ENCODE results near the gene RAB9A.
"Not testable (repeated sequence)": the region's sequence is repeated elsewhere in the genome, so short reads cannot be mapped to it uniquely, and the experiment has no call there.

The RAB9A gene

DNA sequence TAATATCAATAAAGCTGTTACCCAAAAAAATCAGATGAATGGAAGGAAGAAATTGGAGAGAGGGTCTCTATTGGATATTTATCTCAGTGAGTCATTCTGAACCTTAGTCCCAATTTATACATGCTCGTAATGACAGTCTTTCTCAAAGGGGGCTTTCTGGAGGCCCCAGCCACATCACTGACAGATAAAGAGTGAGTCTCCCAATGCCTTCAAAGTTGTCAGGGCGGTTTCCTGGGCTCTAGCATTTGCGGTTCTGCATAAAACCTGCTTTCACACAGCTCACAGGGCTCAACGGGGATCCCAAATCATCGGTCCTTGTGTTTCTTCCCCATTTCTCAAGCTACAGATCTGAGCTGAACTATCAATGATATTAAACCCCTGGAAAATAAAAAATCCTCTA lies 18.7 kb upstream of the RAB9A start:
- DNase-seq = no peak

DNA sequence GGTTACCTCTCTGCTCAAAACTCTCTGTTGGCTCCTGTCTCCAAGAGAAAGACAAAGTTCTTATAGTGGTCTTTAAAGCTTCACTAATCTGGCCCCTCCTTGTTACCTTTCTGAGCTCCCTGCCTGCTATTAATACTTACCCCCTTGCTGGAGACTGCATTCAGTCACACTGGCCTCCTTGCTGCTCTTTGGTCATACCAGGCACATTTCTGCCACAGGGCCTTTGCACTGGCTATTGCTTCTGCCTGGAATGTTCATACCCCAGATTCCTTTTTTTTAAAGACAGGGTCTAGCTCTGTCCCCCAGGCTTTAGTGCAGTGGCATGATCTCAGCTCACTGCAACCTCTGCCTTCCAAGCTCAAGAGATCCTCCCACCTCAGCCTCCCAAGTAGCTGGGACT lies 15.9 kb upstream of the RAB9A start:
- DNase-seq = no peak

DNA sequence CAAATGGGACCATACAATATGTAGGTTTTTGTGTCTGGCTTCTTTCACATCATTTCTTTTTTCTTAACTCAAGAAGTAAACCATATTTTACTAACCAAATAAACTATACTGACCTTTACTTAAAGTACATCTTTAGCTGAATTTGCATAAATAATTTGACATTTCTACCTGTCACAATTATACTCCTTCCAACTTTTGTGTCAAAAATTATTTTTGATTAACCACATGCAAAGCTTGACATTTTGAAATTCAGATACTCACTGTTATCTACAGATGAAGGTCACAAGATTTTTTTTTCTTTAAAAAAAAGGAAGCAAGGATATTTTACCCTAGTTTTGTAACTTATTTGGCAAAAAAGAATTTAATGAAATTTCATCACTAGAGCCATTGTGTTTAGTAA lies 12.0 kb upstream of the RAB9A start:
- no peak for DNase-seq

DNA sequence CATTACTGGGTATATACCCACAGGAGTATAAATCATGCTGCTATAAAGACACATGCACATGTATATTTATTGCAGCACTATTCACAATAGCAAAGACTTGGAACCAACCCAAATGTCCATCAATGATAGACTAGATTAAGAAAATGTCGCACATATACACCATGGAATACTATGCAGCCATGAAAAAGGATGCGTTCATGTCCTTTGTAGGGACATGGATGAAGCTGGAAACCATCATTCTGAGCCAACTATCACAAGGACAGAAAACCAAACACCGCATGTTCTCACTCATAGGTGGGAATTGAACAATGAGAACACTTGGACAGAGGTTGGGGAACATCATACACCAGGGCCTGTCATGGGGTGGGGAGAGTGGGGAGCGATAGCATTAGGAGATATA lies 9.2 kb upstream of the RAB9A start:
- DNase-seq = not testable (repeated sequence)

DNA sequence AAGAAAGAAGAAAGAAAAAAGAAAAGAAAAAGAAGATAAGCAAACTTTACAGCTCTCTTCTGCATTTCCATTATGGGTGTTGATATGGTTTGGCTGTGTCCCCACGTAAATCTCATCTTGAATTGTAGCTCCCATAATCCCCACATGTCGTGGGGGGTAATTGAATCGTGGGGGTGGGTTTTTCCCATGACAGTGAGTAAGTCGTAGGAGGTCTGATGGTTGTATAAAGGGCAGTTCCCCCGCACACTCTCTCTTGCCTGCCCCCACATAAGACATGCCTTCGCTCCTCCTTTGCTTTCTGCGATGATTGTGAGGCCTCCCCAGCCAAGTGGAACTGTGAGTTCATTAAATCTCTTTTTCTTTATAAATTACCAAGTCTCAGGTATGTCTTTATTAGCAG lies 7.3 kb upstream of the RAB9A start:
- no peak for DNase-seq

DNA sequence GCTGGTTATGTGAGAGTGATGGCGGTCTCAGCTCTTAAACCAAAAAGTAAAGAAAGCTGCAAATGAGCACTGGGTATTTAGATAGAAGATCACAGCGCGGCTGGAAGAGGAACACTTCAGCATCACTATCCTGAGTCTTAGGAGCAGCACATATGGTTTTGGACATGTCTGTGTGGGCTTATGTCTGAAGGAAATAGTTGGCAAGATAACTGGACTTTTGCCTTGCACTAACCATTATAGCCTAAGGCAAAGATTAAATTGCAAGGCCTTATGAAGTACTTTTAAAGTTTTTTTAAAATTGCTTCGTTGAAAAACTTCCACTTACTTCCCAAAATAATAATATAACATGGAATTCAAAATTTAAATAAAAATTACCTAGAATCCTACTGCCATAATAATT lies 4.6 kb upstream of the RAB9A start:
- DNase-seq = no peak

DNA sequence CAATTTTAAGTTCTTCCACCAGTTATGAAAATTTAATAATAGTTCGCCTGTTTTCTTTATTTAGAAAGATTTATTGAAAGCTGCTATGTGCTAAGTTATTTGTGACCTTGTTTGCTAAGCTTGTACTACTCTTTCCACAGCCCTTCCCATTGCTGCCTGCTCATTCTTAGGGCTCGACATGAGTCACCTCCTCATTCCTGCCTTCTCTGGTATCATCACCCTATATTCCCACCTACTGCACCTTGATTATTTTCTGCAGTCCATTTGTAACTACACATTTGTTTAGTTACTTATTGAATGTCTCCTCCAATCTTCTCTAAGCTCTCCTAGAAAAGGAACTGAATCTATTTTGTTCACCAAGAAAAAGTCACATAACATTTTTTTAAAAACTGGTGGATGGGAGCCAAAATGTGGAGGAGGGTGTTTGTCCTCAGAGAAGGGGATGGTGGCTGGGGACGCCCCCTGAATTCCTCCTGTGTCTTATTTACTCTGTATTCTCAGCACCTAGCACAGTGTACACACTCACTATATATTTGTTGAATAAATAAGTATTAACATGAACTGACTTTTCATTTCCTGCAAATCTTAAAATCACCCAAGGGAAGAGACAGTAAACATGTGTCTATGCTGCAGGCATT lies 3.7 kb upstream of the RAB9A start:
- DNase-seq = no peak

DNA sequence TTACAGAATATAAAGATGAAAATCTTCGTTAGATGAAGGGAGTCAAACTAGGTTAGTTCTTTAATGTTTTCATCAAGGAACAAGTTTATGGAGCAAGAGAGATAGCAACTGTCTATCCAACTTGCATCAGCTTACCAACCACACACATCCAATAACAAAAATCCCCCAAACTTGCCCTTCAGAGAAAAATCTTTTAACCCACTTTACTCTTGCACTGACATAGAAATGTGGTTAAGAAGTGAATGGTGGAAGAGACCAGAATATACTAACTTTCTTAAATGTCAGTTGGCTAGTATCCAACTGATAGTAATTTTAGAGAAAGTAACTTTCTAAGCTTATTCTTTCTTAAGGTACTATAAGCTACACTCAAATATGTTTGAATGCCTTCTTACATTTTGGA lies 1.7 kb upstream of the RAB9A start:
- no peak for DNase-seq

DNA sequence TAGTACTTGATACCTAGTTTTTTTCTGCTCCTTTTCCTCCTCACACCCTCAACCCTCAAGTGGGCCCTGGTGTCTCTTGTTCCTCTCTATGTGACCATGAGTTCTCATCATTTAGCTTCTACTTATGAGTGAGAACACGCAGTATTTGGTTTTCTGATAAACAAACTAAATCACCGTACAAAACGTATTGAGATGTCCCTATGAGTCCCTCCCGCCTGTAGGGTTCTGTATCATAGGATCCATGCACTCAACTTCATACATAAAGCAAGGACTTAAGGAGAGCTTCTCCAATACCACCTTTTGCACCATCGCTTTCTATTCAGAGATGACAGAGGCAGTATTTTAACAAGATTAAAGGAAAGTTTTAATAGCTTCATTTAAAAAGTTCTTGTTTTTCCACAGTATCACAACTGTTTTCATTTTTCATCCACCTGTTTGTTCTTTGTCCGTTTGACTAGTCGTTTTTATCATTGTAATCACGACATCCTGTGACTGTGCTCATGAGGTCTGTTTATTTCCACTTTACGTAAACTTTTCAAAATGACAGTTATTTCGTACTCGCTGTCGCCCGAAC lies 457 bp upstream of the RAB9A start:
- peak; percentile 3 for DNase-seq

DNA sequence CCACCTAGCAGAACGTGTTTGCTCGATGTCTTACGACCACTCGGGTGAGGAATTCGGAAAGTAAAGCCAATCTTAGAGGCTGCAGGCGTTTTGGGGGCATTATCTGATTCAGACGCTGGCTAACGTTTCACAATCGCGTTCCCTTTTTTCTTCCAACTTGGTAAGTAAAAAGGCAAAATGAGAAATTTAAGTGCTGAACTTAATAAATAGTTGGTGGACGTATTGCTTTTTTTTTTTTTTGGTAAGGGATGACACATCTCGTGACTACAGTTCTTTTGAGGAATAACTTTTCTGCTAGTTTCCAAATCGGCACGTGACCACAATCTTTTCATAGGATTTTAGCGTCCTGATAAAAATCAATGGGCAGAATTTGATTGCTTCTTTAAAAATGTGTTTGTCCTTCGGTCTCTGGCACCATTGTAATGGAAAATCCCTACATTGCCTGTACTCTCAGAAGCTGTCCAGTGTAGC lies 848 bp downstream of the RAB9A start:
- DNase-seq = no peak

DNA sequence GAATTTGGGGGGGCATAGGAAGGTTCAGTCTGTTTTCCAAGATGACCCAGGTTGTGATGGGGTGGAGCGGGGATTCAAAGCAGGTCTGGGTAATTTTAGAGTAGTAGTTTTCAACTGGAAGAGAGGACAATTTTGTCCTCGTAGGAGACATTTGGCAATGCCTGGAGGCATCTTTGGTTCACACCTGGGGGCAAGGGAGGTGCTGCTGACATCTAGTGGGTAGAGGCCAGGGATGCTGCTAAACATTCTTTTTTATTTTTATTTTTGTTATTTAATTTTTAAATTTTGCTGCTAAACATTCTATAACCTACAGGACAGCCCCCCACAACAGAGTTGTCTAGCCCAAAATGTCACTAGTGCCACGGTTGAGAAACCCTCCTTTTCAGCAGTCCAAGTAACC lies 1.9 kb downstream of the RAB9A start:
- DNase-seq = no peak

DNA sequence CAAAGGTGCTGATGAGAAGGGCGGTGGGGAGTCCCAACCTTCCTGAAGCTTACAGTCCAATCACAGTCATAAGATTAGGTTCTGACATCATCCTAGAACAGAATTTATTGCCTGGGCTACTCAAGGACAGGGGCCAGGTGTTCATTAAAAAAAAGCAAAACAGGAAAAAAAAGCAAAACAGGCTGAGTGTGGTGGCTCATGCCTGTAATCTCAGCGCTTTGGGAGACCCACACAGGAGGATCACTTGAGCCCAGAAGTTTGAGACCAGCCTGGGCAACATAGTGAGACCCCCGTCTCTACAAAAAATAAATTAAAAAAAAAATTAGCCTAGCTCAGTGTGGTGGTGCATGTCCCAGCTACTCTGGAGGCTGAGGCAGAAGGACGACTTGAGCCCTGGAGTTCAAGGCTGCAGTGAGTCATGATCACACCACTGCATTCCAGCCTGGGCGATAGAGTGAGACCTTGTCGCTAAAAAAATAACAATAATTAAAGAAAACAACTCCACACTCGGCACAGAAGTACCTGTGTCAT lies 3.0 kb downstream of the RAB9A start:
- DNase-seq = no peak

DNA sequence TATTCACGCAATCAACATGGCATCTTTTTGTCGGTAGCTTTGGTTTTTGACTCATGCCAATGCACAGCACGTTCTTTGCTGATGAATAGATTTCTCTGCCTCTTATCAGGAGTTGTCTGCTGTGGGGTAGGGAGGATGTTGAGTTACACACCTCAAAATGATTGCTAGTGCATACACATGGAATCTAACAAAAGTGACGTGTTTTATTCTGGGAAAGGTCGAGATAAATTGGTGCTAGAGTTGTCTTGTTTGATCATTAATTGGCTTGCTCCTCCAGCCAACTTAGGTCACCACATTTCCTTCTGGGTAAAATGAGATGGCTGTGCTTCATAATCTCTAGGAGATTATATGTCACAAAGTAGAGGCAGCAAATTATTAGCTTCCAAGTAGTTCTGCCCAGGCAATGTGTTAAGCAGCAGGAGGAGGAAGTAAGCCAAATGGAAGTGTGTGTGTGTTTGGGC lies 3.9 kb downstream of the RAB9A start:
- no peak for DNase-seq

DNA sequence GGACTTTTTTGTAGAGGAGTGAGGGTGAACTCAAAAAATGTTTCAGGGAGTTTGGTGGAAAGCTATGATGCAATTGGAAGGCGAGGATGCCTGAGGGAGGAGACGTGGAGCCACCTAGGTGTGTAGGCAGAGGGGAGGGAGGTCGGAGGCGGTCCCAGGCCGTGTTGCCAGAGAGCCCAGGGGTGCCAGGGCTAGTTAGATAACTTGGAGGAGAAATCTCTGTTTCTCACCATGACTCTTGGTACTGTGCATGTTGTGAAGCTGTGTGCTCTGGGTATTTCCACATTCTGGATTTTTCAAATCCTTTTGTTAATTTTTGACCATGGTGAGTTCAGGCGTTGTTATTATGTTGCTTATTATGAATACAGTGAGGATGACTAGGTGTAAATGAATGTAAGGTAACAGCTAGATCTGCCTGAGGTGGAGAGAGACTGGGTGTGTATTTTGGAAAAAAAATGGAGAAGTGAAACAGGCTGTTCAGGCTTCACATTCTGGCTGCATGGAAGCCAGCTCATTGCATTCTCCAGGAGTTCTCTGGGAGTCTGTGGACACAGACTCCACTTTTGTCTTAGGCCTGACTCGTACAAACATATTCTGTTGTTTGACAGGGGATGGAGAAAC lies 4.5 kb downstream of the RAB9A start:
- DNase-seq = no peak

DNA sequence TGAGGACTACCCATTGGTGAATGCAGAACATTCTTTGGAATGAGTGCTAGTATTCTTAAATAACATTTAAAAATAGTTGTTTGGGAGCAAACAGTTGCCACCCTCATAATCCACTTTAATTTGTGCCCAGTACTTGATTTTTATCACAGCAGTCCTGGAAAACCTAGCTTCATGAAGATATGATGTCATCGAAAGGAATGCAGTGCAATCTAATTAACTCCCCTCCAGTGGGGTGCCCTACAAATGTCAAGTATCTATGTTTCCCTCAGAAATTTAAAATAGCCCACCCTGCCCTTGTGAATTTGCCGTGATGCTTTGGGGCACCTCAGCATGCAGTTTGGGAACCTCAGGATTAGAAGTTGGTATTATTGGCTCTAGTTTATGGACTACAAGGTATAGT lies 5.4 kb downstream of the RAB9A start:
- no peak for DNase-seq

DNA sequence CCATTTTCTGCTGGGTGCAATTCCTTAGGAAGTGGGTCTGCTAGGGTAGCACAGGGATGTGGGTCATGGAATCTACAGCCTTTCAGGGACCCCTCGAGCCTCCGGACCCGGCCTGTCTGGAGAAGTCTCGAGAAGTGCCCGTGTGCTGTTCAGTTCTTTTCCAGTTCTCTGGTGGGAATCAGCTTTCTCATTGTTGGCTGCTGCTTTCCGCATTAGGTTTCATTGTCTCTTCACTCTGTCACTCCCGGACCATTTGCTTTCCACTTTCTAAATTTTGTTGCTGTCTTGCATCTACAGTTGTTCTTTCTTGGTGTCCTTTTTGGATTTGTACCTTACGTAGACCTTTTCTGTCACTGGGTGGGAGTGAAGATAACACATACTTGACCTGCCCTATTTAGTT lies 6.1 kb downstream of the RAB9A start:
- no peak for DNase-seq

DNA sequence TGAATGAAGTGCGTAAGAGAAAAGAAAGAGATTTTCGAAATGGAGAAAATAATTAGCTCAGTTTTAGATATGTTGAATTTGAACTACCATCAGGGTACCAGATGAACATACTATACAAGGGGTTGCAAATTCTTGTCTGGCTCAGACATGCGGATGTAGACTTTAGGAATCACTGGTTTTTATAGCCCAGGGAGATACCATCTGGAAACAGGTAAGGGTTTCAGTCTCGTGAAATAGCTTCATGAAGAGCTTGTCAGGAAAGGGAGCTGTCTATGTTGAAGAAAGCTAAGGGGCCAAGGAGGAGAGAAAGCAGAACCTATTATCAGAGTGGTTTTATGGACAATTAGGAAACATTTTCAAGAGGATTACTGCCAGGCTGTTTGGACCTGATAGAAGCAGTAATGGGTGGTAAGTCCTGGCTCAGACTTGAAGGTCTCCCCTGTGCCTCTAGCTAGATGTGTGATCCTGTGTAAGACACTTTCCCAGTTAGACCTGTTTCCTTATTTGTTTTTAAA lies 6.7 kb downstream of the RAB9A start:
- no peak for DNase-seq

DNA sequence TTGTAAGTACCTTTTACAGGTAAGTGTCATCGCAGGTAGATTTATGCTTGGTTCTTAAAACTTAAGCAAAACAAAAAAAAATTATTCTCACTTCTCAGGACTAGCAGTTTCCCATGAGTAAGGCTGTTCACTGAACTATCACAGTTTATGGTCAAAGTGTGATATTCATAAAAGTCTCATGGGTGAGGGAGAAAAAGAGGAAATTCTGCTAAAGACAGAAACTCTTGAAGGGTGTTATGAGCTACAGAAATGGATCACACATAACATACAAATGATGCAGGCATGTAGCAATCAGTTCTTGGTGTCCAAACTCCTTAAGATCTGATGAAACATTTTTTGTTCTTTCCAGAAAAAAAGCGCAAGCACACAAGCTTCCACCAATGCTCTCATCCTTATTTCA lies 8.5 kb downstream of the RAB9A start:
- no peak for DNase-seq

DNA sequence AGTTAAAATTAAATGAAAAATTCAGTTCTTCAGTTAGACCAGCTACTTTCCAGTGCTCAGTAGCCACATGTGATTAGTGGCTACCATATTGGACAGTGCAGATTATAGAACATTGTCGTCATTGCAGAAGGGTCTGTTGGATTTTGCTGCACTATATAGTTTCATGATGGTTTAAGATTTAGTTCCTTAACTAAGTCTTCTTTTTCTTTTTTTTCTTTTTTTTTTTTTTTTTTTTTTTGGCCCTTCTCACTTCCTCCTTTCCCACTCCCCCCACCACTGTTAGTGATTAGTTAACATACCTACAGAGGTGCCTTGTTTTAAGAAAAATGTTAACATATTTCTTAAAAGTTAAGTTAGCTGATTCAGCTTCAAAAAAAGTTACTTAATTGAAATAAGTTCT lies 9.0 kb downstream of the RAB9A start:
- no peak for DNase-seq

DNA sequence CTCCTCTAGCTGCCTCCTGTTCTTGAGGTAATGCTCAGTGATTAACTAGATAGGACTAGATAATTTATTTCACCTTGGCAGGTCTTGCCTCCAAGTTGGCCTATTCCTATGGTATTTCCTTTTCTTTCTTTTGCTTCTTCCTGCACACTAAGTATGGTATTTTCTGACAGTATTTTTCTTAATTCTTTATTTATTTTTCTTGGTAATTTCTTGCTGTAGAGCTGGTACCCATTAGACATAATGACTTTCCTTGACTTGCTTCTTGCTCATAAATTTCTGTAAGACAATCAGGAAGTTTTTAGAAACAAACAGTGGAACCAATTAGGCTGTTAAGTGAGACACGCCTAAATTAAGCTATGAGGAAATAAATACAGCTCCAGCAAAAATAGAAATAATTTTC lies 9.5 kb downstream of the RAB9A start:
- DNase-seq = no peak

DNA sequence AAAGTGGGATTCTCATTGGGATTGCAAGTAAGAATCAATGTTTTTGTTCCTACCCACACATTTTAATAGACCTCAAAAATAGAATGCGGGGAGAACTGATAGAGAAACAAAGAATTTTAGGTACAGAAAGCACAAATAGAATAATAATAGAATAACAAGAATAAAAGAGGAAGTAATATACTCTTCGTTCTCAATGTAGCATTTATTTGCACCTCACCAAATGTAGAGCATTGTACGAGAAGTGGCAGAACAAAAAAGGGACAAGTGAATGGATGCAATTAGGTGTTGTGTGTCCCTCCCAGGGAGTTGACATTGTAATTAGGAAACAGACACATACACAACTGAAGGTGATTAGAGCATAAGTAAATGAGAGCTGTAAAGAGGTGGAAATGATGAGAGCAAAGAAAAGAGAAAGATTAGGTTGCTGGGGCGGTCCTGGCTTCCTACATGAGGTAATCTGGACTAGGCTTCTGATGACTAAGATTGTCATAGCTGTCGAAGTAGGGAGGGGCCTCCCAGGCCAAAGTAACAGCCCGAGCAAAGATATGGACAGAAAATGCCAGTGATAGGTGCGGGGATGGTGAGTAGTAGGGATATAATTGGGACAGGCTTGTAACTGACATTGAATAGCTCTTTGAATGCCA lies 10.4 kb downstream of the RAB9A start:
- no peak for DNase-seq

DNA sequence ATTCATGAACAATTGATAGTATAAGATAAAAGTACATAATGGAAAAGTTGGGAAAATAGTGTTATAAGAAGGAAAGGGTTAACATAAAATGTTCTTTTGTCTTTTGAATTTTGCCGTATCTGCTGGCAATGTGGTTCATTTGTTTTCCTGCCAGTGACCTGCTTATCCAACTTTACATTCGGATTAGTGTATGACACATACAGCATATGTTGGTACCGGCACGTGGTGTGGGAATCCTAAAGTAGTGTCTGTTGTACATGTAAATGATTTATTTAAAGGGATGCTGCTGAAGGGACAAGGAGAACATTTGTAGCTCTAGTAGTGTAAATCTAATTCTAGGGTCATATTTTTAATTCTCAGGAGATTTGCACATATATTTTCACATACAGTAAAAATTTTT lies 11.5 kb downstream of the RAB9A start:
- DNase-seq = no peak

DNA sequence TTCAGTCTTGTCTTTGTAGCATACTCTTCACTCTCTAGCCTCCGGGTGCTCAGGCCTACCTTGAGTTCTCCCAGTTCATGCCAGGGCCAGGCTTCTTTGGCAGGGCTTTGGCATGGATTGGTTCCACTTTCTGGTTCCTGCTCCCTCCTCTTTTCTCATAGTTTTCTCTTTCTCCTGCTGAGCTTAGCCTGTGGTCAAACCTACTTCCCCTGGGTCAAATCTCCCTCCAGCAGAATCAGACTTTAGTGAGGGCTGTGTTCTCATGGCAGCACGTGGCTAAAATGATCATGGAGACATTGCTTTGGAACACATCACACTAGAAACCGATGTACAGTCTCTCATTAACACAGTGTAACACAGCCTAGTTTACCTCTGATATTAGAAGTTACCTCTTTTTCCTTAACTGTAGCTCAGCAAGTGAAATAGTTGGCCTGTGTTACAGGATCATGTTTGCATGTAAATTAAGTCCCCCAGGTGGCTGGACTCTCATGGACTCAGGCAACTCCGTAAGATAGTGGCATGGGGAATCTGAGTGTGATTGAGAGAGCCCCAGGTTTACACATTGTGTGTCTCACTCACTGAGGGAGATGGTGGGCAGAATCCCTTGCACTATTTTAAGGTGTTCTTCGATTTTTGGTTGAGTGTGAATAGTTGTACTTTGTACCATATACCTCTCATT lies 13.3 kb downstream of the RAB9A start:
- DNase-seq = no peak
